Endothelial cell of umbilical vein (primary cell): ENCODE measurements around the gene LHX2. TPM values are rescaled to one million over a fixed set of nuclear protein-coding genes. Genes with fewer than 3 reads are reported as not detected.
A peak's percentile ranks its signal among the peaks of the same experiment; 100 is the strongest.

Source experiments
- BruUV-seq: library from RNA; stranded (reverse); fragments of 400-500 nt; replicated peaks from 2 replicates; lab custom pipeline; 2021; lab: Mats Ljungman, UMichigan
- CTCF ChIA-PET: fragments of 300-600, 350-600 bp; sonication (Branson Sonifier 250); formaldehyde crosslinking; loops from one replicate; lab custom pipeline; 2021; ENCODE audit warnings: antibody characterized with exemption, inconsistent platforms; lab: Charles Lee
- POLR2A ChIA-PET: fragments of 300-600, 350-600 bp; sonication (Branson Sonifier 250); formaldehyde crosslinking; loops from one replicate; lab custom pipeline; 2021; ENCODE audit warnings: antibody characterized with exemption, inconsistent platforms; lab: Charles Lee
- DNase-seq: peaks from one replicate; pipeline ENCODE4 v3.0.0-alpha.2; 2011; ENCODE audit warnings: low read depth, low spot score
- FAIRE-seq: peaks from 2 replicates; lab custom pipeline; 2011; peaks lifted over from hg19 to GRCh38; lab: Jason Lieb, UNC
- H2AFZ ChIP-seq: 2 replicates; pipeline ENCODE4 v1.6.0; 2012; ENCODE audit warnings: low read depth, low read length, control low read depth, inconsistent platforms
- H3K27ac ChIP-seq: 2 replicates; pipeline ENCODE4 v1.5.1; 2011; ENCODE audit warnings: low read depth, mild to moderate bottlenecking, control low read depth, low read length, moderate library complexity; ENCODE audit not compliant: insufficient read depth
- H3K27me3 ChIP-seq, 2 experiments: 2 replicates each; pipeline versions ENCODE4 v1.6.0 to v1.6.1; 2011; ENCODE audit warnings: low read length in 2 of 2, mixed read lengths in 1 of 2; ENCODE audit not compliant: control insufficient read depth in 2 of 2, insufficient read depth in 2 of 2
- H3K36me3 ChIP-seq, 2 experiments: 2 replicates in 1 of 2; 3 replicates in 1 of 2; pipeline ENCODE4 v1.5.1; 2011; ENCODE audit warnings: low read length in 2 of 2, mild to moderate bottlenecking in 1 of 2, moderate library complexity in 1 of 2; ENCODE audit not compliant: control insufficient read depth in 2 of 2, insufficient read depth in 2 of 2; ENCODE audit errors: extremely low read depth in 1 of 2
- H3K4me1 ChIP-seq: 3 replicates; pipeline ENCODE4 v1.5.1; 2011; ENCODE audit warnings: mild to moderate bottlenecking, low read length; ENCODE audit not compliant: control insufficient read depth, insufficient read depth; ENCODE audit errors: extremely low read depth
- H3K4me2 ChIP-seq: 2 replicates; pipeline ENCODE4 v1.6.1; 2011; ENCODE audit warnings: low read length, control low read depth, mixed read lengths; ENCODE audit not compliant: insufficient read depth
- H3K4me3 ChIP-seq, 3 experiments: fragments of 200-600 bp in 1 of 3; sonication (generic), shearing (Covaris generic) in 1 of 3; replicated peaks in 1 of 3; 2 replicates each; pipeline ENCODE4 v1.5.1; 2011 to 2016; ENCODE audit warnings: control low read depth in 3 of 3, low read length in 3 of 3, mild to moderate bottlenecking in 2 of 3, inconsistent platforms in 1 of 3, low read depth in 1 of 3, moderate library complexity in 1 of 3; ENCODE audit not compliant: insufficient read depth in 1 of 3
- H3K79me2 ChIP-seq: 2 replicates; pipeline ENCODE4 v1.6.0; 2012; ENCODE audit warnings: low read length, inconsistent platforms; ENCODE audit not compliant: control insufficient read depth, insufficient read depth
- H3K9ac ChIP-seq: replicated peaks from 2 replicates; pipeline ENCODE3; 2011; ENCODE audit warnings: low read length, control low read depth; ENCODE audit not compliant: insufficient read depth; ENCODE audit errors: extremely low read depth
- H3K9me1 ChIP-seq: replicated peaks from 3 replicates; pipeline ENCODE4 v1.6.0; 2011; ENCODE audit warnings: mild to moderate bottlenecking, low read length; ENCODE audit not compliant: control insufficient read depth, insufficient read depth; ENCODE audit errors: extremely low read depth
- H3K9me3 ChIP-seq: replicated peaks from 2 replicates; pipeline ENCODE4 v1.5.1; 2012; ENCODE audit warnings: low read length, inconsistent platforms; ENCODE audit not compliant: control insufficient read depth, insufficient read depth
- H4K20me1 ChIP-seq: replicated peaks from 2 replicates; pipeline ENCODE3; 2011; ENCODE audit warnings: mild to moderate bottlenecking, low read length; ENCODE audit not compliant: control insufficient read depth, insufficient read depth; ENCODE audit errors: extremely low read depth
- CTCF ChIP-seq, 2 donors: IDR thresholded peaks; 1 replicate in 1 of 2; 2 replicates in 1 of 2; pipeline ENCODE4 v1.5.1; 2011; ENCODE audit warnings: low read length in 2 of 2, mild to moderate bottlenecking in 2 of 2, moderate library complexity in 2 of 2, control low read depth in 1 of 2, inconsistent platforms in 1 of 2, low read depth in 1 of 2; ENCODE audit not compliant: insufficient read depth in 1 of 2; ENCODE audit errors: extremely low read depth in 1 of 2
- EZH2 ChIP-seq: IDR thresholded peaks from 2 replicates; pipeline ENCODE4 v1.6.1; 2012; ENCODE audit warnings: borderline replicate concordance, low read depth, mild to moderate bottlenecking, moderate library complexity, low read length, inconsistent platforms; ENCODE audit not compliant: severe bottlenecking
- FOS ChIP-seq: IDR thresholded peaks from 2 replicates; pipeline ENCODE4 v1.6.1; 2011; ENCODE audit warnings: mild to moderate bottlenecking, low read length, moderate library complexity, borderline replicate concordance; ENCODE audit not compliant: insufficient read depth
- GATA2 ChIP-seq: IDR thresholded peaks from 2 replicates; pipeline ENCODE4 v1.7.0; 2011; ENCODE audit warnings: low read depth, mild to moderate bottlenecking, moderate library complexity, mixed read lengths, low read length; ENCODE audit not compliant: insufficient read length, insufficient read depth
- JUN ChIP-seq: IDR thresholded peaks from 2 replicates; pipeline ENCODE4 v1.6.1; 2011; ENCODE audit warnings: borderline replicate concordance, low read depth; ENCODE audit not compliant: insufficient read length, insufficient read depth
- MAX ChIP-seq: IDR thresholded peaks from 2 replicates; pipeline ENCODE4 v1.6.1; 2011; ENCODE audit not compliant: insufficient read depth, insufficient read length
- MYC ChIP-seq: IDR thresholded peaks from one replicate; pipeline ENCODE4 v1.6.1; 2011; ENCODE audit warnings: mild to moderate bottlenecking, low read depth, low read length
- POLR2A ChIP-seq: IDR thresholded peaks from 2 replicates; pipeline ENCODE4 v1.6.1; 2012; ENCODE audit warnings: low read depth, mild to moderate bottlenecking, control low read depth, low read length
- POLR2AphosphoS5 ChIP-seq: IDR thresholded peaks from 2 replicates; pipeline ENCODE4 v1.6.1; 2012; ENCODE audit warnings: low read depth, mild to moderate bottlenecking, control low read depth, low read length, moderate library complexity; ENCODE audit not compliant: insufficient read depth
- dilution Hi-C: fragments of 300-500 bp; cut with MboI; formaldehyde crosslinking; loops from one replicate; pipeline ENCODE4 v1.15.0; 2019; ENCODE audit warnings: low sequenced_read_pairs; ENCODE audit not compliant: extremely low pct_ligation_motif_present
- intact Hi-C: fragments of 100-400 bp; cut with micrococcal nuclease; formaldehyde crosslinking; loops from one replicate; pipeline ENCODE4 v1.10.0; 2022
- polyA plus RNA-seq, 4 experiments: library from polyadenylated mRNA; depleted of rRNA in 3 of 4; stranded (reverse) in 3 of 4; unstranded in 1 of 4; fragments of >200 nt; gene quantifications; 2 replicates each; pipeline versions ENCODE4 v1.2.1 to v1.2.3, GENCODE V29; 2011 to 2012; ENCODE audit warnings: missing spikeins in 1 of 4
- total RNA-seq: library from RNA; stranded (reverse); gene quantifications from 2 replicates; pipeline ENCODE4 v1.2.3, GENCODE V29; 2021

The LHX2 gene
- total and polyA plus RNA-seq, 2 donors (not counting 3 experiments of a cell fraction or from before 2014, with no cell fraction given) = not detected

- Histone ChIP-seq H3K9ac (no peak overlapping the region), H3K27me3 (peaks cover 0 to 5% of the 10 kb centered on the region in 2 experiments), H2AFZ (peak overlapping the region; percentile 81), H3K9me1 (no peaks in the 10 kb centered on the region), H3K79me2 (no peaks in the 10 kb centered on the region), H4K20me1 (no peaks in the 10 kb centered on the region), H3K4me3 (peak overlapping the region in 2 of 3 experiments; percentile 27 to 33), H3K4me1 (peaks cover 12% of the 10 kb centered on the region), H3K27ac (no peak overlapping the region), H3K36me3 (no peaks in the 10 kb centered on the region), H3K9me3 (no peaks in the 10 kb centered on the region), H3K4me2 (peak overlapping the region; percentile 63)
- no TSS peak for BruUV-seq
- dilution Hi-C loops (no loop called here), intact Hi-C loops (no loop called here)
- POLR2A ChIA-PET = no interaction called here
- CTCF ChIA-PET = no interaction called here
- TF ChIP-seq EZH2 = no peak
- TF ChIP-seq FOS = no peak
- TF ChIP-seq MAX = no peak
- peak; percentile 42 for TF ChIP-seq GATA2
- TF ChIP-seq POLR2AphosphoS5 = peak; percentile 28
- DNase-seq (peak; percentile 67), FAIRE-seq (peak; percentile 76)
These were observed 33.7 kb downstream of the LHX2 start for GRCh38 chr9:124045076-124045829.

- Histone ChIP-seq H3K4me3 (peak overlapping the region in 1 of 3 experiments; percentile 33), H3K79me2 (no peaks in the 10 kb centered on the region), H4K20me1 (no peaks in the 10 kb centered on the region), H2AFZ (peak overlapping the region; percentile 81), H3K36me3 (no peaks in the 10 kb centered on the region), H3K9ac (no peak overlapping the region), H3K9me1 (no peaks in the 10 kb centered on the region), H3K4me1 (peaks cover 10% of the 10 kb centered on the region), H3K4me2 (peak overlapping the region; percentile 63), H3K27me3 (peaks cover 0 to 2% of the 10 kb centered on the region in 2 experiments), H3K9me3 (no peaks in the 10 kb centered on the region), H3K27ac (no peak overlapping the region)
- FAIRE-seq (no peak), DNase-seq (no peak)
- no TSS peak for BruUV-seq
- ChIA-PET POLR2A (no interaction called here), CTCF (no interaction called here)
- TF ChIP-seq MAX = no peak
- no peak for TF ChIP-seq JUN
- TF ChIP-seq GATA2 = no peak
- no peak for TF ChIP-seq MYC
- TF ChIP-seq CTCF (IDR thresholded peaks at IDR 0.05; ENCODE audit: extremely low read depth in 1 of 2, insufficient read depth in 1 of 2, low read depth in 1 of 2, low read length in 2 of 2) = no peak
- no peak for TF ChIP-seq POLR2A
- TF ChIP-seq FOS = no peak
- no peak for TF ChIP-seq EZH2
- no peak for TF ChIP-seq POLR2AphosphoS5
- dilution Hi-C loops (no loop called here), intact Hi-C loops (loop anchor here (2.0 kb wide), 1 partner anchor 33 kb away; no protein-coding TSS in a partner anchor)
These were observed 34.2 kb downstream of the LHX2 start for GRCh38 chr9:124045830-124046177.
